HEK293 (cell line): ENCODE measurements around the gene RXRG.

Experiments
- CTCF ChIA-PET: fragments of 350-600 bp; formaldehyde crosslinking; extraction: SDS; loops from one replicate; lab custom pipeline; 2021; ENCODE audit warnings: antibody characterized with exemption; lab: Yijun Ruan, JAX
- POLR2A ChIA-PET: fragments of 300-600 bp; formaldehyde crosslinking; extraction: SDS; loops from one replicate; lab custom pipeline; 2020; ENCODE audit warnings: antibody characterized with exemption, inconsistent platforms; lab: Yijun Ruan, JAX
- H3K27ac ChIP-seq: fragments of 200-500 bp; sonication (Bioruptor generic); 2 replicates; pipeline ENCODE4 v1.5.1; 2014; ENCODE audit warnings: low read depth, low read length, control low read depth, inconsistent platforms; ENCODE audit errors: extremely low read depth
- H3K36me3 ChIP-seq, 2 experiments: fragments of 200-500 bp in 1 of 2; sonication (Bioruptor generic) in 1 of 2; 1 replicate in 1 of 2; 2 replicates in 1 of 2; pipeline ENCODE4 v1.5.1; 2014 to 2017; ENCODE audit warnings: inconsistent platforms in 2 of 2, low read length in 2 of 2; ENCODE audit not compliant: control insufficient read depth in 2 of 2, insufficient read depth in 1 of 2
- H3K4me1 ChIP-seq: fragments of 200-500 bp; sonication (Bioruptor generic); 2 replicates; pipeline ENCODE4 v1.5.1; 2014; ENCODE audit warnings: mild to moderate bottlenecking, low read length, inconsistent platforms; ENCODE audit not compliant: control insufficient read depth, insufficient read depth
- H3K4me3 ChIP-seq: 2 replicates; pipeline ENCODE4 v1.5.1; 2011; ENCODE audit warnings: low read depth, mild to moderate bottlenecking, control low read depth, low read length, moderate library complexity
- H3K9me3 ChIP-seq: fragments of 200-500 bp; sonication (Bioruptor generic); 2 replicates; pipeline ENCODE4 v1.5.1; 2014; ENCODE audit warnings: low read depth, low read length, inconsistent platforms; ENCODE audit not compliant: control insufficient read depth, insufficient read depth
- KLF1 ChIP-seq: fragments of 450-650 bp; formaldehyde crosslinking; IDR thresholded peaks from 2 replicates; pipeline ENCODE4 v1.5.1; 2016; ENCODE audit warnings: missing biosample characterization, missing genetic modification characterization
- MZF1 ChIP-seq: fragments of 450-650 bp; formaldehyde crosslinking; IDR thresholded peaks from 2 replicates; pipeline ENCODE4 v1.5.1; 2017; ENCODE audit warnings: missing biosample characterization, missing genetic modification characterization, borderline replicate concordance
- OVOL3 ChIP-seq: fragments of 450-650 bp; formaldehyde crosslinking; IDR thresholded peaks from 2 replicates; pipeline ENCODE4 v1.5.1; 2016; ENCODE audit warnings: missing biosample characterization, missing genetic modification characterization
- PRDM10 ChIP-seq: fragments of 450-650 bp; formaldehyde crosslinking; IDR thresholded peaks from 2 replicates; pipeline ENCODE4 v1.5.1; 2016; ENCODE audit warnings: missing biosample characterization, missing genetic modification characterization
- ZFP37 ChIP-seq: fragments of 450-650 bp; formaldehyde crosslinking; IDR thresholded peaks from 2 replicates; pipeline ENCODE4 v1.5.1; 2016; ENCODE audit warnings: missing biosample characterization, missing genetic modification characterization
- ZNF184 ChIP-seq: fragments of 450-650 bp; IDR thresholded peaks from 2 replicates; pipeline ENCODE4 v1.5.1; 2018; ENCODE audit warnings: missing biosample characterization, mild to moderate bottlenecking, missing genetic modification characterization
- ZNF2 ChIP-seq: fragments of 450-650 bp; formaldehyde crosslinking; IDR thresholded peaks from 2 replicates; pipeline ENCODE4 v1.5.1; 2016; ENCODE audit warnings: missing biosample characterization, missing genetic modification characterization
- ZNF202 ChIP-seq: fragments of 450-650 bp; formaldehyde crosslinking; IDR thresholded peaks from 2 replicates; pipeline ENCODE4 v1.5.1; 2016; ENCODE audit warnings: missing biosample characterization, missing genetic modification characterization, borderline replicate concordance
- ZNF214 ChIP-seq: fragments of 450-650 bp; formaldehyde crosslinking; IDR thresholded peaks from 2 replicates; pipeline ENCODE4 v1.5.1; 2017; ENCODE audit warnings: missing biosample characterization, mild to moderate bottlenecking, missing genetic modification characterization, borderline replicate concordance
- ZNF266 ChIP-seq: fragments of 450-650 bp; formaldehyde crosslinking; IDR thresholded peaks from 2 replicates; pipeline ENCODE4 v1.5.1; 2016; ENCODE audit warnings: missing biosample characterization, missing genetic modification characterization, low read depth
- ZNF366 ChIP-seq: fragments of 450-650 bp; formaldehyde crosslinking; conservative IDR thresholded peaks from 2 replicates; pipeline ENCODE4 v1.5.1; 2016; ENCODE audit warnings: missing biosample characterization, missing genetic modification characterization
- ZNF394 ChIP-seq: fragments of 450-650 bp; formaldehyde crosslinking; IDR thresholded peaks from 2 replicates; pipeline ENCODE4 v1.5.1; 2016; ENCODE audit warnings: missing biosample characterization, missing genetic modification characterization, mild to moderate bottlenecking, moderate library complexity, borderline replicate concordance
- ZNF426 ChIP-seq: fragments of 450-650 bp; formaldehyde crosslinking; IDR thresholded peaks from 2 replicates; pipeline ENCODE4 v1.5.1; 2017; ENCODE audit warnings: missing biosample characterization, missing genetic modification characterization, mild to moderate bottlenecking, inconsistent platforms, moderate library complexity
- ZNF48 ChIP-seq: fragments of 450-650 bp; formaldehyde crosslinking; IDR thresholded peaks from 2 replicates; pipeline ENCODE4 v1.5.1; 2016; ENCODE audit warnings: missing biosample characterization, missing genetic modification characterization
- ZNF510 ChIP-seq: fragments of 450-650 bp; formaldehyde crosslinking; IDR thresholded peaks from 2 replicates; pipeline ENCODE4 v1.5.1; 2018; ENCODE audit warnings: mild to moderate bottlenecking, missing genetic modification characterization, missing biosample characterization; ENCODE audit not compliant: insufficient replicate concordance
- ZNF549 ChIP-seq: fragments of 450-650 bp; IDR thresholded peaks from 2 replicates; pipeline ENCODE4 v1.5.1; 2018; ENCODE audit warnings: missing biosample characterization, missing genetic modification characterization, mild to moderate bottlenecking, inconsistent platforms, moderate library complexity
- ZNF555 ChIP-seq: fragments of 450-650 bp; formaldehyde crosslinking; conservative IDR thresholded peaks from 2 replicates; pipeline ENCODE4 v1.5.1; 2017; ENCODE audit warnings: missing biosample characterization, mild to moderate bottlenecking, missing genetic modification characterization, inconsistent platforms
- ZSCAN23 ChIP-seq: fragments of 450-650 bp; formaldehyde crosslinking; IDR thresholded peaks from 2 replicates; pipeline ENCODE4 v1.5.1; 2016; ENCODE audit warnings: missing biosample characterization, missing genetic modification characterization
- TF ChIP-seq, protein P1 (sequence below): fragments of 450-650 bp; formaldehyde crosslinking; IDR thresholded peaks from 2 replicates; pipeline ENCODE4 v1.5.1; 2016; ENCODE audit warnings: missing biosample characterization, missing genetic modification characterization
- TF ChIP-seq, protein P2 (sequence below): fragments of 450-650 bp; formaldehyde crosslinking; IDR thresholded peaks from 2 replicates; pipeline ENCODE4 v1.5.1; 2017; ENCODE audit warnings: missing biosample characterization, missing genetic modification characterization

RXRG gene

GRCh38 chr1:165352442-165353293 is 92.3 kb downstream of the RXRG start:
- Histone ChIP-seq H3K36me3 (no peaks in the 10 kb centered on the region), H3K4me3 (peak overlapping the region; percentile 0; the same call in 1 of the 2 replicates), H3K9me3 (no peaks in the 10 kb centered on the region), H3K27ac (no peak overlapping the region)
- CTCF ChIA-PET, result interaction anchor here (1.0 to 1.1 kb wide), 2 partner anchors 41 to 49 kb away, joined by 3 to 5 read pairs; no protein-coding TSS in a partner anchor
- POLR2A ChIA-PET, result no interaction called here
- TF ChIP-seq ZNF510 (tag by site-specific recombination) (no peak), ZSCAN23 (tag by site-specific recombination) (no peak), ZNF426 (no peak), ZNF202 (no peak), ZNF48 (tag by site-specific recombination) (no peak), ZNF555 (tag by site-specific recombination) (no peak), ZNF2 (tag by site-specific recombination) (no peak), OVOL3 (tag by site-specific recombination) (no peak), ZFP37 (tag by site-specific recombination) (no peak), KLF1 (no peak), PRDM10 (tag by site-specific recombination) (no peak), MZF1 (no peak), ZNF184 (tag by site-specific recombination) (no peak), ZNF394 (tag by site-specific recombination) (no peak), ZNF266 (tag by site-specific recombination) (no peak), ZNF549 (tag by site-specific recombination) (no peak), ZNF214 (tag by site-specific recombination) (no peak), ZNF366 (tag by site-specific recombination) (no peak)
- TF ChIP-seq, protein P1, sequence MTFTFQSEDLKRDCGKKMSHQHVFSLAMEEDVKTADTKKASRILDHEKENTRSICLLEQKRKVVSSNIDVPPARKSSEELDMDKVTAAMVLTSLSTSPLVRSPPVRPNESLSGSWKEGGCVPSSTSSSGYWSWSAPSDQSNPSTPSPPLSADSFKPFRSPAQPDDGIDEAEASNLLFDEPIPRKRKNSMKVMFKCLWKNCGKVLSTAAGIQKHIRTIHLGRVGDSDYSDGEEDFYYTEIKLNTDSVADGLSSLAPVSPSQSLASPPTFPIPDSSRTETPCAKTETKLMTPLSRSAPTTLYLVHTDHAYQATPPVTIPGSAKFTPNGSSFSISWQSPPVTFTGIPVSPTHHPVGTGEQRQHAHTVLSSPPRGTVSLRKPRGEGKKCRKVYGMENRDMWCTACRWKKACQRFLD, result no peak
- TF ChIP-seq, protein P2, sequence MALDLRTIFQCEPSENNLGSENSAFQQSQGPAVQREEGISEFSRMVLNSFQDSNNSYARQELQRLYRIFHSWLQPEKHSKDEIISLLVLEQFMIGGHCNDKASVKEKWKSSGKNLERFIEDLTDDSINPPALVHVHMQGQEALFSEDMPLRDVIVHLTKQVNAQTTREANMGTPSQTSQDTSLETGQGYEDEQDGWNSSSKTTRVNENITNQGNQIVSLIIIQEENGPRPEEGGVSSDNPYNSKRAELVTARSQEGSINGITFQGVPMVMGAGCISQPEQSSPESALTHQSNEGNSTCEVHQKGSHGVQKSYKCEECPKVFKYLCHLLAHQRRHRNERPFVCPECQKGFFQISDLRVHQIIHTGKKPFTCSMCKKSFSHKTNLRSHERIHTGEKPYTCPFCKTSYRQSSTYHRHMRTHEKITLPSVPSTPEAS (tag by site-specific recombination), result no peak
- TF ChIP-seq, all 188 proteins: peak for 0
- no peaks in the 10 kb centered on the region for H3K4me1 ChIP-seq
